Mesendoderm (in vitro differentiated cells): ENCODE data around the gene GZMM.

ENCODE experiments used
- DNase-seq: peaks from one replicate; pipeline ENCODE4 v3.0.0; 2013
- H2AK5ac ChIP-seq: 2 replicates; pipeline ENCODE4 v1.6.1; 2013; ENCODE audit warnings: low read length, inconsistent platforms
- H2BK120ac ChIP-seq: 2 replicates; pipeline ENCODE4 v1.6.1; 2013; ENCODE audit warnings: low read depth, mild to moderate bottlenecking, low read length, moderate library complexity, mixed read lengths
- H2BK15ac ChIP-seq: replicated peaks from 2 replicates; pipeline ENCODE4 v1.6.1; 2013; ENCODE audit warnings: low read depth, mild to moderate bottlenecking, moderate library complexity
- H2BK5ac ChIP-seq: 2 replicates; pipeline ENCODE4 v1.6.1; 2013; ENCODE audit warnings: low read length, inconsistent platforms
- H3K18ac ChIP-seq: 2 replicates; pipeline ENCODE4 v1.6.1; 2013; ENCODE audit warnings: mild to moderate bottlenecking, low read length, mixed read lengths
- H3K23ac ChIP-seq: one replicate; pipeline ENCODE4 v1.6.1; 2013; ENCODE audit warnings: low read length
- H3K27ac ChIP-seq: 2 replicates; pipeline ENCODE4 v1.5.1; 2013; ENCODE audit warnings: low read depth, mild to moderate bottlenecking, inconsistent platforms, low read length, moderate library complexity
- H3K27me3 ChIP-seq: 2 replicates; pipeline ENCODE4 v1.6.1; 2013; ENCODE audit warnings: low read length, control low read depth, mild to moderate bottlenecking, inconsistent platforms; ENCODE audit not compliant: insufficient read depth, poor library complexity
- H3K36me3 ChIP-seq: 2 replicates; pipeline ENCODE4 v1.6.1; 2013; ENCODE audit warnings: low read length, inconsistent platforms; ENCODE audit not compliant: control insufficient read depth, insufficient read depth
- H3K4ac ChIP-seq: one replicate; pipeline ENCODE4 v1.6.1; 2013; ENCODE audit warnings: low read depth, mild to moderate bottlenecking, low read length, moderate library complexity
- H3K4me1 ChIP-seq: 2 replicates; pipeline ENCODE4 v1.6.1; 2013; ENCODE audit warnings: low read depth, low read length, inconsistent platforms; ENCODE audit not compliant: control insufficient read depth
- H3K4me2 ChIP-seq: 2 replicates; pipeline ENCODE4 v1.6.1; 2013; ENCODE audit warnings: low read length
- H3K4me3 ChIP-seq: 2 replicates; pipeline ENCODE4 v1.5.1; 2013; ENCODE audit warnings: mild to moderate bottlenecking, low read length
- H3K56ac ChIP-seq: one replicate; pipeline ENCODE4 v1.6.1; 2013; ENCODE audit warnings: low read length
- H3K79me1 ChIP-seq: 2 replicates; pipeline ENCODE4 v1.6.1; 2013; ENCODE audit warnings: low read length, inconsistent platforms
- H3K79me2 ChIP-seq: 2 replicates; pipeline ENCODE4 v1.6.1; 2013; ENCODE audit warnings: mild to moderate bottlenecking, low read length; ENCODE audit not compliant: control insufficient read depth, insufficient read depth
- H3K9ac ChIP-seq: 2 replicates; pipeline ENCODE4 v1.6.1; 2013; ENCODE audit warnings: low read length, inconsistent platforms
- H4K5ac ChIP-seq: one replicate; pipeline ENCODE4 v1.6.1; 2013; ENCODE audit warnings: low read length
- H4K8ac ChIP-seq: one replicate; pipeline ENCODE4 v1.6.1; 2013; ENCODE audit warnings: low read depth, mild to moderate bottlenecking, control low read depth, low read length, moderate library complexity
- WGBS: extraction: QIAGEN DNeasy Blood & Tissue Kit; methylation state at CpG from one replicate; pipeline ENCODE4 v1.1.7; 2013; ENCODE audit warnings: low lambda C conversion rate, missing lambda C conversion rate; ENCODE audit not compliant: insufficient coverage; ENCODE audit errors: extremely low coverage; 5-methylcytosine and 5-hydroxymethylcytosine counted together

Gene GZMM

GRCh38 chr19:566844-567243, 23.0 kb downstream of the GZMM start:
- H3K27me3 ChIP-seq, result no peaks in the 10 kb centered on the region
- no peak overlapping the region for H2BK15ac ChIP-seq
- no peak overlapping the region for H3K4me2 ChIP-seq
- H2AK5ac ChIP-seq, result no peak overlapping the region
- no peak overlapping the region for H3K4me3 ChIP-seq
- DNase-seq, result no peak
- H3K79me2 ChIP-seq, result no peaks in the 10 kb centered on the region
- H3K56ac ChIP-seq, result no peak overlapping the region
- no peak overlapping the region for H3K4ac ChIP-seq
- no CpG with 5 or more reads among the region's 16 CpGs for WGBS
- H2BK120ac ChIP-seq, result no peak overlapping the region
- H3K4me1 ChIP-seq, result no peaks in the 10 kb centered on the region
- H2BK5ac ChIP-seq, result no peak overlapping the region
- H3K36me3 ChIP-seq, result no peaks in the 10 kb centered on the region
- no peak overlapping the region for H3K23ac ChIP-seq
- no peak overlapping the region for H3K18ac ChIP-seq
- H3K9ac ChIP-seq, result no peak overlapping the region
- H4K8ac ChIP-seq, result no peak overlapping the region
- no peak overlapping the region for H4K5ac ChIP-seq
- no peaks in the 10 kb centered on the region for H3K79me1 ChIP-seq
- no peak overlapping the region for H3K27ac ChIP-seq

GRCh38 chr19:567296-567900, 23.5 kb downstream of the GZMM start:
- H3K36me3 ChIP-seq, result no peaks in the 10 kb centered on the region
- no peak overlapping the region for H2AK5ac ChIP-seq
- WGBS, result no CpG with 5 or more reads among the region's 22 CpGs
- H3K4me3 ChIP-seq, result no peak overlapping the region
- H3K79me1 ChIP-seq, result no peaks in the 10 kb centered on the region
- no peak overlapping the region for H4K8ac ChIP-seq
- H3K27me3 ChIP-seq, result no peaks in the 10 kb centered on the region
- H3K4ac ChIP-seq, result no peak overlapping the region
- no peak for DNase-seq
- H2BK120ac ChIP-seq, result no peak overlapping the region
- no peak overlapping the region for H2BK5ac ChIP-seq
- H3K4me2 ChIP-seq, result no peak overlapping the region
- no peak overlapping the region for H2BK15ac ChIP-seq
- no peaks in the 10 kb centered on the region for H3K79me2 ChIP-seq
- no peaks in the 10 kb centered on the region for H3K4me1 ChIP-seq
- no peak overlapping the region for H3K9ac ChIP-seq
- no peak overlapping the region for H3K56ac ChIP-seq
- no peak overlapping the region for H4K5ac ChIP-seq
- H3K27ac ChIP-seq, result no peak overlapping the region
- no peak overlapping the region for H3K23ac ChIP-seq
- no peak overlapping the region for H3K18ac ChIP-seq

- no peak overlapping the region for H3K18ac ChIP-seq
- H3K27ac ChIP-seq, result no peak overlapping the region
- no peak overlapping the region for H3K23ac ChIP-seq
- H3K27me3 ChIP-seq, result no peaks in the 10 kb centered on the region
- no peak for DNase-seq
- H2BK15ac ChIP-seq, result no peak overlapping the region
- H2BK120ac ChIP-seq, result no peak overlapping the region
- no peaks in the 10 kb centered on the region for H3K79me1 ChIP-seq
- H3K4me2 ChIP-seq, result no peak overlapping the region
- no peak overlapping the region for H3K56ac ChIP-seq
- H4K8ac ChIP-seq, result no peak overlapping the region
- peaks cover 26% of the 10 kb centered on the region for H3K79me2 ChIP-seq
- H2BK5ac ChIP-seq, result no peak overlapping the region
- no peak overlapping the region for H4K5ac ChIP-seq
- peaks cover 5% of the 10 kb centered on the region for H3K4me1 ChIP-seq
- no peak overlapping the region for H3K4ac ChIP-seq
- no CpG with 5 or more reads among the region's 25 CpGs for WGBS
- H3K4me3 ChIP-seq, result no peak overlapping the region
- no peak overlapping the region for H2AK5ac ChIP-seq
- H3K9ac ChIP-seq, result no peak overlapping the region
- H3K36me3 ChIP-seq, result no peaks in the 10 kb centered on the region
Measured at GRCh38 chr19:570251-570686, 26.4 kb downstream of the GZMM start.

- H4K5ac ChIP-seq, result no peak overlapping the region
- no peaks in the 10 kb centered on the region for H3K79me1 ChIP-seq
- H2AK5ac ChIP-seq, result no peak overlapping the region
- DNase-seq, result peak; percentile 74
- no peak overlapping the region for H2BK5ac ChIP-seq
- H3K4me3 ChIP-seq, result peak overlapping the region; percentile 48
- no peak overlapping the region for H3K4ac ChIP-seq
- no peaks in the 10 kb centered on the region for H3K27me3 ChIP-seq
- peak overlapping the region; percentile 89 for H3K23ac ChIP-seq
- H2BK15ac ChIP-seq, result no peak overlapping the region
- peak overlapping the region; percentile 35 for H3K27ac ChIP-seq
- no peak overlapping the region for H2BK120ac ChIP-seq
- H4K8ac ChIP-seq, result no peak overlapping the region
- H3K18ac ChIP-seq, result no peak overlapping the region
- H3K56ac ChIP-seq, result peak overlapping the region; percentile 92
- H3K36me3 ChIP-seq, result no peaks in the 10 kb centered on the region
- H3K79me2 ChIP-seq, result peaks cover 33% of the 10 kb centered on the region
- peaks cover 5% of the 10 kb centered on the region for H3K4me1 ChIP-seq
- no CpG with 5 or more reads among the region's 45 CpGs for WGBS
- peak overlapping the region; percentile 70 for H3K9ac ChIP-seq
- H3K4me2 ChIP-seq, result peak overlapping the region; percentile 97
Measured at GRCh38 chr19:570937-571565, 27.2 kb downstream of the GZMM start.

DNA sequence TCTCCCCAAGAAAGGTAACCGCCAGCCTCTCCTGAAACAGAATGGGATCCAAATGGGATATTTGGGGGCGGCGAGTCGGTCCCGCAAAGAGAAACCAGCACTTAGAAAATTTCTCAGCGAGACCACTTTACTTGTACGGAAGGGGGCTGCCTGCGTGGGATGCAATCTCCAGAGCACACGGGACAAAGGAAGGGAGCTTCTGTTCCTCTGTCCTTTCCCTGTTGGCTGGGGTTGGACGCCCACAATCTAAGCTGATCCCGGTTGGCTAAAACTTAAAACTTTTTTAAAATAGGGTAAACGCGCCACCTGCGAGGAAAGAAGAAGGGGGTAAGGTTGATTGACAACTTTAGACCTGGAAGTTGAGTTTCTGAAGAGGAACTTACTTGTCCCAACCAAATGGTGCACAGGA, 27.7 kb downstream of the GZMM start:
- H3K79me1 ChIP-seq, result no peaks in the 10 kb centered on the region

More for the DNA sequence above, 27.7 kb downstream of the GZMM start:
- peak; percentile 52 for DNase-seq
- no peaks in the 10 kb centered on the region for H3K27me3 ChIP-seq
- peak overlapping the region; percentile 97 for H3K4me2 ChIP-seq
- no peaks in the 10 kb centered on the region for H3K36me3 ChIP-seq
- WGBS, result no CpG with 5 or more reads among the region's 14 CpGs
- H4K5ac ChIP-seq, result no peak overlapping the region
- no peak overlapping the region for H2BK15ac ChIP-seq
- H3K23ac ChIP-seq, result peak overlapping the region; percentile 89
- no peak overlapping the region for H3K18ac ChIP-seq
- H3K4me3 ChIP-seq, result peak overlapping the region; percentile 48
- H4K8ac ChIP-seq, result no peak overlapping the region
- H3K9ac ChIP-seq, result peak overlapping the region; percentile 70
- peaks cover 5% of the 10 kb centered on the region for H3K4me1 ChIP-seq
- H2BK120ac ChIP-seq, result no peak overlapping the region
- H3K79me2 ChIP-seq, result peaks cover 37% of the 10 kb centered on the region
- no peak overlapping the region for H3K4ac ChIP-seq
- peak overlapping the region; percentile 35 for H3K27ac ChIP-seq
- no peak overlapping the region for H2BK5ac ChIP-seq
- peak overlapping the region; percentile 92 for H3K56ac ChIP-seq
- no peak overlapping the region for H2AK5ac ChIP-seq
